Left renal cortex interstitium (tissue), 4 donors: ENCODE data around the gene TCAF1. TPM values are rescaled to one million over a fixed set of nuclear protein-coding genes. Genes with fewer than 3 reads are reported as not detected.

Experiments used
- DNase-seq, 4 donors: peaks; one replicate each; pipeline ENCODE4 v3.0.0-alpha.2; 2013; ENCODE audit warnings: low read depth in 4 of 4, low spot score in 2 of 4, missing footprints in 1 of 4
- polyA plus RNA-seq, 4 donors: library from polyadenylated mRNA; unstranded; fragments of 120-200 nt; gene quantifications; one replicate each; pipeline ENCODE4 v1.2.1, GENCODE V29; 2013; ENCODE audit not compliant: insufficient read length in 4 of 4

The TCAF1 gene, protein sequence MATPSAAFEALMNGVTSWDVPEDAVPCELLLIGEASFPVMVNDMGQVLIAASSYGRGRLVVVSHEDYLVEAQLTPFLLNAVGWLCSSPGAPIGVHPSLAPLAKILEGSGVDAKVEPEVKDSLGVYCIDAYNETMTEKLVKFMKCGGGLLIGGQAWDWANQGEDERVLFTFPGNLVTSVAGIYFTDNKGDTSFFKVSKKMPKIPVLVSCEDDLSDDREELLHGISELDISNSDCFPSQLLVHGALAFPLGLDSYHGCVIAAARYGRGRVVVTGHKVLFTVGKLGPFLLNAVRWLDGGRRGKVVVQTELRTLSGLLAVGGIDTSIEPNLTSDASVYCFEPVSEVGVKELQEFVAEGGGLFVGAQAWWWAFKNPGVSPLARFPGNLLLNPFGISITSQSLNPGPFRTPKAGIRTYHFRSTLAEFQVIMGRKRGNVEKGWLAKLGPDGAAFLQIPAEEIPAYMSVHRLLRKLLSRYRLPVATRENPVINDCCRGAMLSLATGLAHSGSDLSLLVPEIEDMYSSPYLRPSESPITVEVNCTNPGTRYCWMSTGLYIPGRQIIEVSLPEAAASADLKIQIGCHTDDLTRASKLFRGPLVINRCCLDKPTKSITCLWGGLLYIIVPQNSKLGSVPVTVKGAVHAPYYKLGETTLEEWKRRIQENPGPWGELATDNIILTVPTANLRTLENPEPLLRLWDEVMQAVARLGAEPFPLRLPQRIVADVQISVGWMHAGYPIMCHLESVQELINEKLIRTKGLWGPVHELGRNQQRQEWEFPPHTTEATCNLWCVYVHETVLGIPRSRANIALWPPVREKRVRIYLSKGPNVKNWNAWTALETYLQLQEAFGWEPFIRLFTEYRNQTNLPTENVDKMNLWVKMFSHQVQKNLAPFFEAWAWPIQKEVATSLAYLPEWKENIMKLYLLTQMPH
- polyA plus RNA-seq = 10 to 100 TPM; 72.9 to 85.9 (median 77.6) TPM

- DNase-seq = peak; percentile 92 to 94 (median 94)
Observed at GRCh38 chr7:143901668-143902331, at the start of gene TCAF1. Gene TCAF1, minus strand, starts transcription at chr7:143902176. Its CDS starts 25,568 bp downstream, at chr7:143876608.

DNA sequence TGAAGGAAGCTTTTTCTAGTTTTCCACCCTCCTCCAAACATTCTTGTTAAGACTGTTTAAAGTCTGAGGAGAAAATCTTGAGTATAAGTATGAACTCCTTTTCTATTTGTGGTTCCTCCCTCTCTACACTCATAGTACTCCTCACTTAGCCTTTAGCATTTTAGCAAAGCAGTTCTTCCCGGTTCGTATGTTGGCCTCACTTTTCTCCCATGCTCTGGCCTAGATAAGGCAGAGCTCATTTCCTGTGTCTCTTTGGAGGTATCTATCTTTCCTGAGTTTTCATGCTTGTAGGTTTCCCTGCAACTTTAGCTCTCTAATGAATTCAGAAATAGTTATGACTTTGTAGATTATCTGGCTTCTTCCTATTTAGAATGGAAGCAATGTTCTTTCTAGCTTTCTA, 46.8 kb upstream of the TCAF1 start:
- no peak for DNase-seq

DNA sequence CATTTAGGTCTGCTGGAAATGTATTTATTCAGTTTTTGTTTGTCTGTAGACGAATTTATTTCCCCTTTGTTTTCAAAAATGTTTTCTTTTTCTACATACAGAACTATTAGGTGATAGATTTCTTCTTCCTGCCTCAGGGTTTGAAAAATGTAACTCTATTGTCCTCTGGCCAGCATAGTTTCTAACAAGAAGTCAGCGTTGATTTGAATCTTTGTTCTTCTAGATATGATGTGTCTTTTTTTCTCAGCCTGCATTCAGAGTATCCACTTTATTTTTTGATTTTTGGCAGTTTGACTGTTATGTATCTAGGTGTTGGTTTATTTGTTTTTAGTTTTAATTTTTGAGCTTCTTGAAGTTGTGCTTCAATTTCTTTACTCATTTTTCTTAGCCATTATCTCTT, 45.1 kb upstream of the TCAF1 start:
- DNase-seq = no peak

GRCh38 chr7:143945423-143945822, 43.4 kb upstream of the TCAF1 start:
- no peak for DNase-seq

DNA sequence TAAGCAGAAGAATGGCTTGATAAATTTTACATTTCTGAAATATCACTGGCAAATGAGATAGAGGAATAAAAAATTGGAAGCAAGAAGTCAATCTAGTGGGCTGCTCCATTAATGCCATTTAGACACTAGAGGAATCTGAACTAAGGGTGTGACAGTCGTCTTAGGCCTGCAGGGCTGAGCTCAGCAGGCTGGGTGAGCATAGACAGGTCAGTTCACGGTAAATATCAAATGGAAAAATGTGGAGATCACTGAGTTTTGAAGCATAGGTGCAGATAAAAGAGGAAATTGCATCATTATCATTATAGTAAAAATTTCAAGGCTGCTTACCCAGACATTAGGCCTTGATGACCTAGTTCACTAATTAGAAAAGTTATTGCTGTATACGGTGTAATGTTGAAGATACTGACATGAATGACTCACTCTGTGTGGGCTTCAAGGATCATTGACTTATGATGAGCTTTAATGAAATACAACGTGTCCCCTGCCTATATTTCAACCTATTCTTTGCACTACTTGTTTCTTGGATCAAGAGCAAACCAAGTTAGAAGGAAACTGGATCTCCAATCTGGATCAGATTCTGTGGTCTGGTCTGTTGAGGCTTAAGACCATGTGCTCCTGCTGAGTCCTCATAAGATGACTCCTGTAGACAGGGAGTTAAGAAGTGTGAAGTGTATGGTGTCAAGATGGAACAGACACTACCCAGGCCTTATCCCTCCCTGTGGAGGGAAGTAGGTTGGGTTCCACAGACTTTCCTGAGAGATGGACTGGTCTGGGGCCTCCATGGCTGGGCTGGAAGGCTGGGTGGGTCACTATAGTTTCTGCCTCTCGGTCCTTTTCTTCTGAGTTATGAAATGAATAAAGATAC, 36.6 kb upstream of the TCAF1 start:
- no peak for DNase-seq

DNA sequence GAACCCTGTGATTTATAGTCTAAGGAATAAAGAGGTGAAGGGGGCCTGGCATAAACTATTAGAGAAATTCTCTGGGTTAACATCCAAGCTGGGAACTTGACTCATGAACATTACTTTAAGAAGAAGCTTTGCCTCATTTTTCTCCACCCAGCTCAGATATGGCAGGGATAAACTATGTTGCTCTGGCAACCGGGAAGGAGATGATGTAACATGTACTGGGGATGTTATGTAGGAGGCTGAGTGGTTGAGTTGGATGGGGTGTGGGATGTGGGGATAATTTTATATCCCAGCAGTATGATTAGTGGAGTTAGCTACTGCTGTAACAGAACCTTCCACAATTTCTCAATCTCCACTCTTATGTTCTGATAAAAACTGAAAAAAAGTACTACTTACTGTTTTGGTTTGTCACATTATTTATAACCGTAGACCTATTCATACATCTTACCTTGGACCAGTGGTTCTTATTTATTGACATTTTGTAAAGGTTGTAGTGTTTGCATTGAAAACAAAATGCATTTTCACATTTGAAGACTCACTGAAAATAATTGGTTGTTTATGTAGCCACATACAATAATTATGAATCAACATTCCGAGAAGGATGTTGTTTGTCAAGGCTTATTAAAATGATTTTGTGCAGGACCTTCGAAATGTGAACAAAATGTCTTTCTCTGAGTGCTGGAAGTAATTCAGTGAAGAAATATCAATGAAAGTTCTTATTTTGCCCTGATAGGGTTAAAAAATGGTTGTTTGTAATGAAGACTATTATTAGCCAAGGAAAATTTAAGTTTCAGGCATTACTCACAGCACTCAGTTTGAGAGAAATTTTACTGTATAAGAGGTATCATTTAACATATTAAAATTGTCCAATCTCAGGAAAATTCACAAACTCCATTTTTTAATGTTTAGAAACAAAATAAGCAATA, 34.4 kb upstream of the TCAF1 start:
- no peak for DNase-seq

DNA sequence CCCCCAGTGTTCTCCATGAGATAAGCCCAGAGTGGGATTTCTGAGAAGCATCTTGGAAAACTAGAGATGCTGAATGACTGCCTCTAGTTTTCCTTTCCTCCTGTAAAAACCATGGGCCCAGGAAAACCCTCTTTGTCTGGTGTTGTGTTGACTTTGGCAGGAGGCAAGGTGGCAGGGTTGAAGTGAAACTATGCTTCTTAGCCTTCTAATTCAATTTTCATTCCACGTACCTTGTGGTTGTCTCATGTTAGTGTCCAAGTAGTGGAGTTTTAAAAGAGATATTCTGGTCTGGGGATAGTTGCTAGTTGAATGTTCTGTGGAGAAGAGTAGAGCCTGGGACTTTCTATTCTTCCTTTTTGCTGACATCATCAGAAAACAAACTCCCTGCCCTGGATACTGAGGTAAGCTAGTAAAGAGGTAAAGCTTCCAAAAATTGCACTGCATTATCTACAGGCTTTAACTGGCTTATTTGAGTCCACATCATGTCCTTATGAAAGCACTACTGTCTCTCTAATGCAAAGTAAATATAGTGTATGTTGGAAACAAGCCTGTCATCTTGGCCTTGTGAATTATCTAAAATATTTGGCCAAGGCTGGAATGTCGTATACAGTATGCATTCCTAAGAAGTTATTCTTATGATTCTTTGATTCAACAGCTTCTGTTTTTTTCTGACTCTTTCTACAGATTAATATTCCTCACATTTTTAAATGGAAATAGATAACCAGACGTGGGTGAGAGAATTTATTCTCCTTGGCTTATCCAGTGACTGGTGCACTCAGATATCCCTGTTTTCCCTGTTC, 32.8 kb upstream of the TCAF1 start, which contains the start of gene OR2F2:
OR2F2 (plus strand) TSS at position 708 of the 800 bp plus-strand sequence; CDS start at position 708, 0 bp downstream.
- DNase-seq = no peak

DNA sequence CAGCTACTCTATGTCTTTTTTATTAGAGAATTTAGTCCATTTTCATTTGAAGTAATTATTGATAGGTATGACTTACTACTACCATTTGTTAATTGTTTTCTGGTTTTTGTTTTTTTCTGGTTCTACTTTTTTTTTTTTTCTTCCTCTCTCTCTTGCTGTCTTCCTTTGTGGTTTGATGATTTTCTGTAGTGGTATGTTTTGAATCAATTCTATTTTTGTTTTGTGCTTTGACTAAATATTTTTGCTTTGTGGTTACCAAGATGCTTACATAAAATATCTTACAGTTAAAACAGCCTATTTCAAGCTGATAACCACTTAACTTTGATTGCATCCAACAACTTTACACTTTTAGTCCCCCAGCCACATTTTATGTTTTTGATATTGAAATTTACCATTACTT, 29.8 kb upstream of the TCAF1 start:
- no peak for DNase-seq

DNA sequence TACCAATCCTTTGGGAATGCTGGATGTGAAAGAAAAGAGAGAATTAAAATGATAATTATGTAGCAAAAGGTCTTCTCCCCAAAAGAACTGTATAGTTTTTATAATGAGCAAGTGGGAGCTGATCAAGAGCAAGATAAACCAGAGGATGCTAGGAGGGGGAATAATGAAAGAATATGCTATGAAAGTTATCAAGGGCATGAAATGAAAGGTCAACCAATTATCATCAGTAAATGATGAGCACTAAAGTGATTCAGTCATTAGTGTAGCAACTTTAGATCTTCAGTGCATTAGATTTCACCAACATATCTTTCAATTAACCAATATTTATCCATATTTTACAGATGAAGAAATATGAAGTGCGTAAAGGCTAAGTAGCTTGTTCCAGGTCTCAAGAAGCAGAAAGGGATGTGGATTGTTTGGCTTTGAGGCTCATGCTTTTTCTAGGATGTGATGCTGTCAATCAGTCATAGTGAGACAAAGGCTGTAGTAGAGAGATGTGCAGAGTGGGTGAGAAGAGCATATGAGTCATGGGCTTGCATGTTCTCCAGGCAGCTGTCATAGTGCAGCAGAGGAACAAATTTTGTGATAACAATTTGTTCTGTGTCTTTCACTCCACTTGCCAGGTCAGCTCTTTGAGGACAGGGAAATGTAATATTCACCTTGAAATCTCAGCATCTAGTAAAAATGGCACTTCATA, 27.4 kb upstream of the TCAF1 start:
- DNase-seq = no peak

DNA sequence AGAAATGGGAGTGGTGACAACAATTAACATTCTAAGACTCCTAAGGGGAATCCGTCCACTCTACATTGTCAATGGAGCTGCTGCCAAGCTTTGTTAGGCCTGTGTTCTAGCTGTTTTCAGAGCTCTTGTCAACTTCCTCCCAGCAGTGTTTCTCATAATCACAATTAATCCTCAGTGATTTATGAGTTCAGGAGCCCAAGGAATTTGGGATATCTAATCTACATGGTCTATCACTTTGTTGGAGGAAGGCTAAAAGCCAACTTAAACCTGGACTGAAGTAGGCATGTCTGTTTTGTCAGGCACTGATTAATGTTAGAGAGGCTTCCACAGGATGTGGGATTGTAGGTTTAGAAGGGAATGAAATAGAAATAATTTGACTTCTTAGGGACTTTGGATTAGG, 22.9 kb upstream of the TCAF1 start:
- no peak for DNase-seq

DNA sequence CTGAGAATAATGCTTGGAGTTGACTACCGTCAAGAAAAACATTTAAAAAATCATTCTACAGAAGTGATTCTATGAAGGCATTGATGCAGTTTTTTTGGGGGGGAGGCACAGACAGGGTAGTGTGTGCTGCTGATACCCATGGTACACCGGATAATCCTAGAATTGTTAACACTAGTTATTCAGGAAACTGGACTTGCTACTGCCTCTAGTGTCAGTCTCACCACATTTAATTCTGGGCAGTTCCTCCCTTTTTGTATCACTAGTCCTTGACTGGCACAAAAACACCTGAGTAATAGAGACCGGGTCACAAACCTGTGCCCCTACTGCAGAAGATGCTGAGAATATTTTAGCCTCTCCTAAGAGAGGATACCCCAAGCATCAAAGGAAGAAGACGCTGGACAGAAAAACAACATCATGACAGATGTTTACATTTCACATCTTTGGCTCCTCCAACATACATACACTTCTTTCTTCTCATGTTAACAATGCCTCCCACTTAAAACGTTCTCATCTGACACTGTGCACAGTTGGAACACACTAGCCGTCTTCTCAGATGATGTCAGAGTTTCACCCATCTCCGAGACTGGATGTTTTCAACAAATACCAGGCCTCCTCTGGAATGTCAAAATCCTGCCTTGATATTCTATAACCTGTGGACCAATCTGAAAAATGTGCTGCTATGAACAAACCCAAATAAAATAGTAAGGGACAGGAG, 13.1 kb upstream of the TCAF1 start:
- DNase-seq = no peak

DNA sequence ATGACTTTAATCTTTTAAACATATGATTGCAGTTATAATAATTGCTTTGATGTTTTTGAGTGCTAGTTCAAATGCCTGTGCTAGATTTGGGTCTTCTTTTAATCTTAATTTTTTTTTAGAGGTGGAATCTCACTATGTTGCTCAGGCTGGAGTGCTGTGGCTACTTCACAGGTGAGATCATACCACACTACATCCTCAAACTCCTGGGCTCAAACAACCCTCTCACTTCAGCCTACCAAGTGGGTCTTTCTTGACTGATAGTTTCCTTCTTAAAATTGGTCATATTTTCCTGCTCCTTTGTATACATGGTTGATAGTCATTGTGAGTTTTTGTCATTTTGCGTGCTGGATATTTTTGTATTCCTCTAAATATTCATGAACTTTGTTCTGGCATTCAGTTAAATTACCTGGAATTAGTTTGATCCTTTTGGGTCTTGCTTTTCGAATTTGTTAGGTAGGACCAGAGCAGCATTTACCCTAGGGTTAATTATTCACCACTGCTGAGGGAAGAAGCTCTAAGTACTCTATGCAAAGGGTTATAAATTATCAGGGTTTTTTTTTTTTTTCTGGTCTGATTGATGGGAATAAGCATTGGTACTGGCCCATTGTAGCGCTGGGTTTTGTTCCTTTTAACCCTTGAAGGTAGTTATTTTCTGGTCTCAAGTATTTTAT, 12.1 kb upstream of the TCAF1 start:
- DNase-seq = no peak

- no peak for DNase-seq
Observed at GRCh38 chr7:143910473-143911248, 8.7 kb upstream of the TCAF1 start.

- DNase-seq = no peak
Observed at GRCh38 chr7:143909863-143910262, 7.9 kb upstream of the TCAF1 start.

DNA sequence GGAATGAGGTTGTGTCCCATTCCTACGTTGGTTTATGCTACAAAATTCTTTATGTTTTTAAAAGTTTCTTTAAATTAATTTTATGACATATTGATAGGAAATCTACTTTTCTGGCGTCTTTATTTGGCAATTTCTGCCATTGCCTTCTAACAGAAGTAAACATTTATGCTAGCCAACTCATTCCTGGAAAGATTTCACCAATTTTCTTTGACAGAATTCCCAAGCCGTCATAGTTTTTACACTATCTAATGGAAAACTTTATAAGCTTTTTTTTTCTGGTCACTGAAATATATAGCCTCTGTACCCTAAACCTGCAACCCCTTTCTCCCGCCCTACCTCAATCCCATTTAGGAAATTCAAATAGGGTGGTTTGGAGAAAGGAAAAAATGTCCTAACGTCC, 6.1 kb upstream of the TCAF1 start:
- DNase-seq = no peak
